ENCODE data around the gene PP2D1. TPM values are rescaled to one million over a fixed set of nuclear protein-coding genes. Genes with fewer than 3 reads are reported as not detected.
"Not testable (repeated sequence)": the region's sequence is repeated elsewhere in the genome, so short reads cannot be mapped to it uniquely, and the experiment has no call there.

PP2D1 gene
- total and polyA plus RNA-seq, 8 donors: 0.83 to 1.2 (median 1.1) TPM; not detected in 2

DNA sequence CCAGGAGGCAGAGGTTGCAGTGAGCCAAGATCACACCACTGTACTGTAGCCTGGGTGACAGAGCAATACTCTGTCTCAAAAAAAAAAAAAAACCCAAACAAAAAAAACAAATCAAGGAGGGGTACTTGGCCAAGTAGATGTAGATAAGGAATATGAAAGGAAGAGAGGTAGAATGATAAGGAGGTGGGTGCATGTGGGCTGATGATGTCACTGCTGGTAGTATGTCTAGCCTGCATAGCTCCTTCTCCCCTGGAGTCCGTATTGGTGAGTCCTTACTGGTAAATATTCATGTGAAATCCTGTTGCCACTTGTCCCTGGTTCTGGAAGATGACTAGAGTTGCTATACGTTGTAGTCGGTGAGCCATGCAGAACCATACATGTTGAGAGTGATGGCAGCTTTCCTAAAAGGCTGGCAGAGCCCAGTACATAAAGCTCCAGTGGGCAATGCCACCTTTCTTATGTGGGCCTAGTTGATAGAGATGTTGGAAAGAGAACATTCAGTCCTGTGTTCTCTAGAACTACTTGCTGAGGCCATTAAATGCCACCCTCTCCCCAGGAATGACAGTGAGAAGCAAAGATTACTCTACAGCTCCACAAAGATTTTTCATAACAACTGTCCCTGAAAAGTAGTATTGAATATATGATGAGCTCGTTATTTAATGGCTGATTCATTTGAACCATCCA lies 39.2 kb upstream of the PP2D1 start:
- Histone ChIP-seq H3K27me3 (no peaks in the 10 kb centered on the region), H3K36me3 (no peaks in the 10 kb centered on the region), H3K4me3 (no peak overlapping the region), H3K4me1 (peaks cover 14 to 44% of the 10 kb centered on the region in 2 donors), H3K27ac (no peak overlapping the region), H3K9me3 (no peaks in the 10 kb centered on the region)
- intact Hi-C loops (cut with DNase I): no loop called here
- no peak for ATAC-seq
- TF ChIP-seq, protein P1, sequence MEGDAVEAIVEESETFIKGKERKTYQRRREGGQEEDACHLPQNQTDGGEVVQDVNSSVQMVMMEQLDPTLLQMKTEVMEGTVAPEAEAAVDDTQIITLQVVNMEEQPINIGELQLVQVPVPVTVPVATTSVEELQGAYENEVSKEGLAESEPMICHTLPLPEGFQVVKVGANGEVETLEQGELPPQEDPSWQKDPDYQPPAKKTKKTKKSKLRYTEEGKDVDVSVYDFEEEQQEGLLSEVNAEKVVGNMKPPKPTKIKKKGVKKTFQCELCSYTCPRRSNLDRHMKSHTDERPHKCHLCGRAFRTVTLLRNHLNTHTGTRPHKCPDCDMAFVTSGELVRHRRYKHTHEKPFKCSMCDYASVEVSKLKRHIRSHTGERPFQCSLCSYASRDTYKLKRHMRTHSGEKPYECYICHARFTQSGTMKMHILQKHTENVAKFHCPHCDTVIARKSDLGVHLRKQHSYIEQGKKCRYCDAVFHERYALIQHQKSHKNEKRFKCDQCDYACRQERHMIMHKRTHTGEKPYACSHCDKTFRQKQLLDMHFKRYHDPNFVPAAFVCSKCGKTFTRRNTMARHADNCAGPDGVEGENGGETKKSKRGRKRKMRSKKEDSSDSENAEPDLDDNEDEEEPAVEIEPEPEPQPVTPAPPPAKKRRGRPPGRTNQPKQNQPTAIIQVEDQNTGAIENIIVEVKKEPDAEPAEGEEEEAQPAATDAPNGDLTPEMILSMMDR (IDR thresholded peaks at IDR 0.05): no peak
- DNase-seq: no peak

DNA sequence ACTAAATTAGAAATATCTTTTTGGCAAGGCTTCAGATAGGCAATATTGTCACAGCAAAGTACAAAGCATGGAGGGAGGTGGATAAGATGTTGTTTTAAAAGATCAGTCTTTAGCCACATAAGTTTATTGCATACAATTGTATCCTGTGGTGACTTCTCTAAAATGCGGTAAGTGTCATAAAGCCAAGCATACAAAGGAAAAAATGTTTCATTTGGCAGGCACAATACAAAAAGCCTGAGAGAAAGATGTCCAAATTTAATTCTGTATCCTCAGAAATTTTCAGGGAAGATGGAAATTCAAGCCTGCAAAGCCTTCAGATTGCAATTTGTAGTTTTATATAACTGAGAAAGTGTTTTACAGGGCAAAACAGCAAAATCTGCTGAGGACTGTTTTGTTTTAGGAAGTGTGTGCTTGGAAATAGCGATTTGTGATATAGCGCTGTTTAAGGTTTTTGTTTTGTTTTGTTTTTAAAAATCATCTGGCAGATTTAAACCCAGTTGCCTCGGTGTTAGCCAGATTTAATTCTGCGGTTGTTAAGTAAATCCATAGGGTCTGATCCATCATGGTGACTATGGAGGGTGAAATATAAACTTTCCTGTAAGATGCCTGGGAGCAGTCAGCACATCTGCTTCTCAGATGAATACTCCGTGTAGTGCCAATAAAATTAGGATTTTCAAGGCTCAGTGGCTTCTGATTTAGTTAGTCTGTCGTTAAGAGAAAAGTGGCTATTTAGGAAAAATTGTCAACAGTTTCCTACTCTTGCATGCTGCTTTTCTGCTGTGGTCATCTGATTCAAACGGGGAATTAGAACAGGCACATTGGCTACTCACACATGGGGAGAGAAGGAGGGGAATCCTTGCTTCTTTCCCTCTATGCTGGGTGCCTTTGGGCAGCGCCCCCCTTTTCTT lies 36.2 kb upstream of the PP2D1 start:
- DNase-seq (no peak), ATAC-seq (peak; percentile 36)
- Histone ChIP-seq H3K4me1 (peaks cover 2 to 39% of the 10 kb centered on the region in 2 donors), H3K36me3 (no peaks in the 10 kb centered on the region), H3K9me3 (no peaks in the 10 kb centered on the region), H3K4me3 (no peak overlapping the region), H3K27ac (peak overlapping the region; percentile 16 to 57), H3K27me3 (no peaks in the 10 kb centered on the region)
- TF ChIP-seq, protein P1 (IDR thresholded peaks at IDR 0.05): no peak
- intact Hi-C loops (cut with DNase I): no loop called here

DNA sequence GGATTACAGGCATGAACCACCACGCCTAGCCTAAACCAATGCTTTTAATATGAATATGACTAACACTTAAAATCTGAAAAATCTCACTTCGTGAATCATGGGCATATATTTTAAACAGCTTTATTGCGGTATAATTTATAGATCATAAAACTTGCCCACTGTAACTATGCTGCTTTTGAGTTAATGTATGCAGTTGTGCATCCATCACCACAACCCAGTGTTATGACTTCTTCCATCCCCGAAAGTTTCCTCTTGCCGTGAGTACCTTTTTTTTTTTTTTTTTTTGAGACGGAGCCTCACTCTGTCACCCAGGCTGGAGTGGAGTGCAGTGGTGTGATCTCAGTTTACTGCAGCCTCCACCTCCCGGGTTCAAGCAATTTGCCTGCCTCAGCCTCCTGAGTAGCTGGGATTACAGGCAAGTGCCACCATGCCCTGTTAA lies 35.3 kb upstream of the PP2D1 start:
- no peaks in the 10 kb centered on the region for H3K36me3 ChIP-seq
- intact Hi-C loops (cut with DNase I): no loop called here
- DNase-seq (no peak), ATAC-seq (no peak)
- H3K27me3 ChIP-seq: no peaks in the 10 kb centered on the region
- H3K4me3 ChIP-seq: no peak overlapping the region
- H3K27ac ChIP-seq: peak overlapping the region in 1 of 2 donors; percentile 57
- TF ChIP-seq, protein P1 (IDR thresholded peaks at IDR 0.05): no peak
- peaks cover 4 to 48% of the 10 kb centered on the region in 2 donors for H3K4me1 ChIP-seq
- H3K9me3 ChIP-seq: no peaks in the 10 kb centered on the region

DNA sequence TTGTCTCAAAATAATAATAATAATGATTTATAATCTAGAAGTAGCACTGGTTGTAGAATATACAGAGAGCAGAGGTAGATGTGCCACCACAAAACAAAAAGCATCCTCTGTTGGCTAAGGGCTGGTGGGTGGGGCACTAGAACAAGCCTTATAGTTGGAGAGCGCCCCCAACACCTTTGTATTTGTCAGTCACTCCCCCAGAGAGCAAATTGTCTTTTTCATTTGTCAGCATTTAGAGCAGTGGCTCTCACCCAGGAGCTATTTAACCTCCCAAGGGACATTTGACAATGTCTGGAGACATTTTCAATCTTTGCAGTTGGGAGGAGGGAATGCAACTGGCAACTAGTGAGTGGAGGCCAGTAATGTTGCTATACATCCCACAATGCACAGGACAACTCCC lies 34.5 kb upstream of the PP2D1 start:
- Histone ChIP-seq H3K36me3 (no peaks in the 10 kb centered on the region), H3K4me3 (no peak overlapping the region), H3K9me3 (no peaks in the 10 kb centered on the region), H3K27ac (no peak overlapping the region), H3K27me3 (no peaks in the 10 kb centered on the region), H3K4me1 (peaks cover 11 to 56% of the 10 kb centered on the region in 2 donors)
- no peak for DNase-seq
- TF ChIP-seq, protein P1 (IDR thresholded peaks at IDR 0.05): no peak
- ATAC-seq: no peak
- intact Hi-C loops (cut with DNase I): no loop called here

DNA sequence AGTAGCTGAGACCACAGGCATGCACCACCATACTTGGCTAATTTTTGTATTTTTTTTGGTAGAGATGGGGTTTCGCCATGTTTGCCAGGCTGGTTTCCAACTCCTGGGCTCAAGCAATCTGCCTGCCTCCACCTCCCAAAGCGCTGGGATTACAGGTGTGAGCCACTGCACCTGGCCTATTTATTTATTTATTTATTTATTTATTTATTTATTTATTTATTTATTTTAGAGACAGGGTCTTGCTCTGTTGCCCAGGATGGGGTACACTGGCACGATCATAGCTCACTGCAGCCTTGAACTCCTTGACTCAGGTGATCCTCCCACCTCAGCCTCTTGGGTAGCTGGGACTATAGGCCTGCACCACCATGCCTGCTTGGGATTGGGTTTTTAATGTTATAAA lies 33.1 kb upstream of the PP2D1 start:
- H3K27me3 ChIP-seq; DNase-seq; H3K27ac ChIP-seq; intact Hi-C loops (cut with DNase I); H3K4me3 ChIP-seq; H3K9me3 ChIP-seq; ATAC-seq; H3K36me3 ChIP-seq: not testable (repeated sequence)
- H3K4me1 ChIP-seq: peaks cover 12 to 57% of the 10 kb centered on the region in 2 donors
